Lung (tissue), 12 donors: ENCODE data around the gene TTC7B. TPM values are rescaled to one million over a fixed set of nuclear protein-coding genes. Genes with fewer than 3 reads are reported as not detected.

Experiments
- ATAC-seq: fragments of 200-7000 bp; cut with Tn5 transposase; one replicate; pipeline ENCODE4 v1.9.1; 2020; ENCODE audit warnings: moderate number of reproducible peaks; ENCODE audit not compliant: insufficient read depth, low FRiP score
- DNase-seq, 3 donors: peaks; one replicate each; pipeline ENCODE4 v3.0.0-alpha.2; 2013 to 2017
- H3K27ac ChIP-seq, 2 donors: one replicate each; pipeline ENCODE4 v1.5.1; 2013; ENCODE audit warnings: mild to moderate bottlenecking in 2 of 2, moderate library complexity in 2 of 2, control low read depth in 1 of 2, inconsistent platforms in 1 of 2, low read depth in 1 of 2, low read length in 1 of 2
- H3K27me3 ChIP-seq, 3 donors: one replicate each; pipeline ENCODE4 v1.5.1; 2013; ENCODE audit warnings: low read length in 2 of 3; ENCODE audit not compliant: control insufficient read depth in 3 of 3, insufficient read depth in 3 of 3
- H3K36me3 ChIP-seq, 4 donors: one replicate each; pipeline ENCODE4 v1.5.1; 2013; ENCODE audit warnings: low read length in 4 of 4, mild to moderate bottlenecking in 1 of 4, moderate library complexity in 1 of 4; ENCODE audit not compliant: control insufficient read depth in 4 of 4, insufficient read depth in 4 of 4
- H3K4me1 ChIP-seq, 5 donors: one replicate each; pipeline ENCODE4 v1.5.1; 2013; ENCODE audit warnings: low read length in 5 of 5, mild to moderate bottlenecking in 2 of 5, moderate library complexity in 1 of 5; ENCODE audit not compliant: control insufficient read depth in 5 of 5, insufficient read depth in 5 of 5
- H3K4me3 ChIP-seq: one replicate; pipeline ENCODE4 v1.5.1; 2013; ENCODE audit warnings: mild to moderate bottlenecking, control low read depth, moderate library complexity
- H3K9ac ChIP-seq, 2 donors: one replicate each; pipeline ENCODE4 v1.5.1; 2013; ENCODE audit warnings: low read length in 2 of 2, control low read depth in 1 of 2; ENCODE audit not compliant: insufficient read depth in 1 of 2
- H3K9me3 ChIP-seq, 4 donors: one replicate each; pipeline ENCODE4 v1.5.1; 2013; ENCODE audit warnings: low read length in 3 of 4, mild to moderate bottlenecking in 1 of 4, moderate library complexity in 1 of 4; ENCODE audit not compliant: control insufficient read depth in 4 of 4, insufficient read depth in 3 of 4
- CTCF ChIP-seq: IDR thresholded peaks from 2 replicates; pipeline ENCODE4 v1.5.1; 2012; ENCODE audit warnings: mild to moderate bottlenecking; ENCODE audit errors: control extremely low read depth, extremely low read depth
- WGBS, 2 donors: extraction: QIAGEN DNeasy Blood & Tissue Kit; methylation state at CpG; one replicate each; pipeline ENCODE4 v1.1.7; 2013; 5-methylcytosine and 5-hydroxymethylcytosine counted together
- polyA plus RNA-seq, 2 donors: library from polyadenylated mRNA; stranded (reverse); fragments of 200-250 nt; gene quantifications; one replicate each; pipeline ENCODE4 v1.2.1, GENCODE V29; 2013
- total RNA-seq, 2 donors: library from RNA; depleted of rRNA in 1 of 2; stranded (reverse); fragments of >200 nt in 1 of 2; gene quantifications; one replicate each; pipeline ENCODE4 v1.2.1, GENCODE V29; 2014 to 2021
- donor health status: control.
- donor health status: control.
- donor health status: Bipolar disorder and iron deficiency.
- donor health status: healthy.
- donor health status: DM: yes; HTN: yes; CAD: no.

Gene TTC7B
- total and polyA plus RNA-seq, 4 donors: 11.0 to 39.6 (median 23.0) TPM

- Histone ChIP-seq H3K9me3 (no peaks in the 10 kb centered on the region), H3K27ac (no peak overlapping the region), H3K36me3 (peaks cover 0 to 16% (median 11%) of the 10 kb centered on the region in 4 donors), H3K9ac (no peak overlapping the region), H3K27me3 (no peaks in the 10 kb centered on the region), H3K4me3 (no peak overlapping the region), H3K4me1 (peaks cover 0 to 1% (median 0%) of the 10 kb centered on the region in 5 donors)
- 94% methylated on average over 15 of the region's 15 CpGs for WGBS, 2 donors
- ATAC-seq (no peak), DNase-seq (no peak)
- TF ChIP-seq CTCF: no peak
Observed at GRCh38 chr14:90785876-90786450, 30.3 kb downstream of the TTC7B start.

GRCh38 chr14:90785471-90785870 lies 30.8 kb downstream of the TTC7B start:
- DNase-seq (peak in 1 of 3 donors; percentile 13), ATAC-seq (no peak)
- no peak for TF ChIP-seq CTCF
- H3K36me3 ChIP-seq: peaks cover 0 to 16% (median 11%) of the 10 kb centered on the region in 4 donors
- no peak overlapping the region for H3K4me3 ChIP-seq
- H3K27ac ChIP-seq: no peak overlapping the region
- WGBS, 2 donors: 55 to 56% methylated on average over 7 of the region's 7 CpGs
- no peak overlapping the region for H3K9ac ChIP-seq
- peaks cover 0 to 1% (median 0%) of the 10 kb centered on the region in 5 donors for H3K4me1 ChIP-seq
- H3K27me3 ChIP-seq: no peaks in the 10 kb centered on the region
- no peaks in the 10 kb centered on the region for H3K9me3 ChIP-seq

GRCh38 chr14:90784621-90785270 lies 31.5 kb downstream of the TTC7B start:
- Histone ChIP-seq H3K36me3 (peaks cover 0 to 17% (median 12%) of the 10 kb centered on the region in 4 donors), H3K27ac (no peak overlapping the region), H3K27me3 (no peaks in the 10 kb centered on the region), H3K9me3 (no peaks in the 10 kb centered on the region), H3K4me1 (peaks cover 0 to 1% (median 0%) of the 10 kb centered on the region in 5 donors), H3K4me3 (no peak overlapping the region), H3K9ac (no peak overlapping the region)
- TF ChIP-seq CTCF: no peak
- DNase-seq (no peak), ATAC-seq (no peak)
- WGBS, 2 donors: 94 to 96% methylated on average over 9 of the region's 9 CpGs
